Fibroblast of lung (primary cell): ENCODE data around the gene LRCH4.

Experiments used
- CTCF ChIP-seq, 2 donors: IDR thresholded peaks in 1 of 2; conservative IDR thresholded peaks in 1 of 2; 1 replicate in 1 of 2; 2 replicates in 1 of 2; pipeline ENCODE4 v1.5.1; 2011 to 2012; ENCODE audit warnings: low read length in 2 of 2, control low read depth in 1 of 2, inconsistent platforms in 1 of 2, low read depth in 1 of 2, mild to moderate bottlenecking in 1 of 2
- EZH2 ChIP-seq: IDR thresholded peaks from 2 replicates; pipeline ENCODE4 v1.5.1; 2012; ENCODE audit warnings: low read length, control low read depth, mild to moderate bottlenecking; ENCODE audit errors: missing control alignments

GRCh38 chr7:100563100-100563564, 22.8 kb downstream of the LRCH4 start:
- TF ChIP-seq CTCF (conservative IDR thresholded peaks at IDR 0.05 in 1 of 2, IDR thresholded peaks at IDR 0.05 in 1 of 2; ENCODE audit: low read depth in 1 of 2, low read length in 2 of 2) (no peak), EZH2 (no peak)
